ENCODE data around the gene BACH2.
A peak's percentile ranks its signal among the peaks of the same experiment; 100 is the strongest.
"Not testable (repeated sequence)": the region's sequence is repeated elsewhere in the genome, so short reads cannot be mapped to it uniquely, and the experiment has no call there.

The BACH2 gene

DNA sequence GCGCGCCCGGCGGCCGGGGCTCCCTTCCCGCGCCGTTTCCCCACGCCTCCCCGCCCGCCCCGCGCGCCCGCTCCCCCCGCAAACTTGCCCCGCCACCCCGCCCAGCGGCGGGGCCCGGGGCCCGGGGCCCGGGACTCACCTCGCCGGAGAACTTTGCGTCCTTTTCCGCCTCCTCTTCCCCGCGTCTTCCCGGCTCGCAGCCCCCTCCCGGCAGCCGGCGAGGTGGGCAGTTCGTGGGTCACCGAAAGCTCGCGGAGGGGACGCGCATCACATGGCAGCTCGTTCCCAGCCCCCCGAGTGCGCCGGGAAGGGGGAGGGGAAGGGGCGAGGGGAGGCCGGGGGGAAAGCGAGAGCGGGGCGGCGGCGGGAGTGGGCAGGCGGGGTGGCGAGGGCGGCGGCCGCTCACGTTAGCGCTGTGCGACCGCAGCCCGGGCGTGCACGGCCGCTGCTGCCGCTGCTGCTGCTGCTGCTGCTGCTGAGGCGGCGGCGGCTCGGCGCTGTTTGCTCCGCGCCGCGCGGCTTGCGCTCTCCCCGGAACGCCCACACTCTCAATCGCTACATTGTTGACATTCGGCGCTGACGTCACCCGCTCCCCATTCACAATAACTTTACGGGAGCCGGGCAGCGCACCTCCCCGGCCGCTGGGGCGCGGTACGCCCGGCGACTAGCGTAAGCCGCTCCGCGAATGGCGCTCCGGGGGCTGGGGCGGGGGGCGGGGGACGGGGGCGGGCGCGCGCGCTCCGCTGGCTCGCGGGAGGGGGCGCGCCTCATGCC lies at the start of gene BACH2:
BACH2 (minus strand) TSS at position 503 of the 774 bp plus-strand sequence. CDS start 287,999 bp downstream, outside the sequence.
- peak; percentile 94 for DNase-seq

DNA sequence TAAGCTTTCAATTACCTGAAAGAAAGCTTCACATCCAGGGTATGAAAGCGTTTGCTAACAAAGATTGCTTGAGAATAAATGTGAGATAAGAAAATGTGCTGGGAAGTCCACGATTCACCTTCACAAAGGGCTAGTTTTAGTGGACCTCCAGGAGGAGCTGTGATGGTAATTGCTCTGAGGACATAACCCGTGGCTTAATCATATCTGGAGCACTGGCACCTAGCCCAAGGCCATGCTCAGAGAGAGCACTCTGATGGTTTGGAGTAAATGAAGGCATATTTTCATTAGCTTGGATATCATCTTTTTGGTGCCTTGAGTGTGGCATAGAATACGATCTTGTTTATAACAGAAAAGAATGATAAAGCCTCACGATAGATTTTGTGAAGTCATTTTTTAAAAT lies 46.9 kb upstream of the BACH2 start:
- DNase-seq = no peak

DNA sequence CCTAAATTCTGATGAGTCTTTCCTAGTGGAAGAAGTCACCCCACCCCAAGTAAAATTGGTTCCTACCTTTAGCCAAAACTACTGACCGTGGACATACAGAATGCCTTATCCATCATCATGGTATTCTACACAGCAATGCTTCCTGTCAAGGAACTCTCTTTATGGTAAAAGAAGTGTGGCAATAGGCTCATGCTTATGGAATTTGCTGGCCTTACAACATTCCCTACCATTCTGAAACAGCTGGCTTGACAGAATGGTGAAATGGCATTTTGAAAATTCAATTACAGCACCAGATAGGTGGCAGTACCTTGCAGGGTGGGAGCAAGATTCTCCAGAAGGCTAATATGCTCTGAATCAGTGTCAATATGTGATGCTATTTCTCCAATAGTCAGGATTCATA lies 41.8 kb upstream of the BACH2 start:
- DNase-seq = no peak

DNA sequence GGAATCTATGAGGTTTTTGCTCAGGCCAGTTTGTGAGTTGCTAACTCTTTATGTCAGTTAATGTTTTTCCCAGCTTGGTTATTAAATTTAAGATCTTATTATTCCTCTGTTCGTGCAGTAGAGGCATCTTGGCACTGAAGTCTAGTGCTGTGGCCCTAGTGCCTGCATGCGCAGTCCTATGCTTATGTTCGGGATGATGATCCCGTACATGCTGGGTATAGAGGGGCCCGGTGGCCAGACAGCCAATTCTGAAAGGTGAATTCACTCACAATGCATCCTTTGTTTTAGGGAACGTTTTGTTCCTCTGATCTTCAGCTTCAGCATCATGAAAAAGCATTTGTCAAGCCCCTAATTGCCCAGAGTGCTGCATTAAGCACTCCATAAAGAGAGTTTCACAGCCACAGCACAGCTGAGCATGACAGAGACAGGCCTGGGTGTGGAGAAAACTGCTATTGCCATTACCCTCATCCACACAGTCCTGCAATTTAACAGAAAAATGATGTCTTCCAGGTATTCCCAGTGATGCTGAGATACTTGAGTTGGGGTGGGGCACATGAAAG lies 39.8 kb upstream of the BACH2 start:
- no peak for DNase-seq

DNA sequence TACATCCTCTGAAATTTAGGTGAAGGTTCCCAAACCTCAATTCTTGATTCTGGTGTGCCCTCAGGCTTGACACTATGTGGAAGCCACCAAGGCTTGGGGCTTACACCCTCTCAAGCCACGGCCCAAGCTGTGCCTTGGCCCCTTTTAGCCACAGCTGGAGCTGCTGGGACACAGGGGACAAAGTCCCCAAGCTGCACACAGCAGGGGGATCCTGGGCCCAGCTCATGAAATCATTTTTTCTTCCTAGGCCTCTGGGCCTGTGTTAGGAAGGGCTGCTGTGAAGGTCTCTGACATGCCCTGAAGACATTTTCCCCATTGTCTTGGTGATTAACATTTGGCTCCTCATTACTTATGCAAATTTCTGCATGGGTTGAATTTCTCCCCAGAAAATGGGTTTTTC lies 37.3 kb upstream of the BACH2 start:
- DNase-seq = no peak

DNA sequence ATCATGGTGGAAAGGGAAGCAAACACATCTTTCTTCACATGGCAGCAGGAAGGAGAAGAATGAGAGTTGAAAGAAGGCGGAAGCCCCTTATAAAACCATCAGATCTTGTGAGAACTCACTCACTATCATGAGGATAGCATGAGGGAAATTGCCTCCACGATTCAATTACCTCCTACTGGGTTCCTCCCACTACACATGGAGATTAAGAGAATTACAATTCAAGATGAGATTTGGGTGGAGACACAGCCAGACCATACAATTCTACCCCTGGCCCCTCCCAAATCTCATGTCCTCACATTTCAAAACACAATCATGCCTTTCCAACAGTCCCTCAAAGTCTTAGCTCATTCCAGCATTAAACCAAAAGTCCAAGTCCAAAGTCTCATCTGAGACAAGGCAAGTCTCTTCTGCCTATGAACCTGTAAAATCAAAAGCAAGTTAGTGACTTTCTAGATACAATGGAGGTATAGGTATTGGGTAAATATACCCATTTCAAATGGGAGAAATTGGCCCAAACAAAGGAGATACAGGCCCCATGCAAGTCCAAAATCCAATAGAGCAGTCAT lies 36.4 kb upstream of the BACH2 start:
- DNase-seq = not testable (repeated sequence)

DNA sequence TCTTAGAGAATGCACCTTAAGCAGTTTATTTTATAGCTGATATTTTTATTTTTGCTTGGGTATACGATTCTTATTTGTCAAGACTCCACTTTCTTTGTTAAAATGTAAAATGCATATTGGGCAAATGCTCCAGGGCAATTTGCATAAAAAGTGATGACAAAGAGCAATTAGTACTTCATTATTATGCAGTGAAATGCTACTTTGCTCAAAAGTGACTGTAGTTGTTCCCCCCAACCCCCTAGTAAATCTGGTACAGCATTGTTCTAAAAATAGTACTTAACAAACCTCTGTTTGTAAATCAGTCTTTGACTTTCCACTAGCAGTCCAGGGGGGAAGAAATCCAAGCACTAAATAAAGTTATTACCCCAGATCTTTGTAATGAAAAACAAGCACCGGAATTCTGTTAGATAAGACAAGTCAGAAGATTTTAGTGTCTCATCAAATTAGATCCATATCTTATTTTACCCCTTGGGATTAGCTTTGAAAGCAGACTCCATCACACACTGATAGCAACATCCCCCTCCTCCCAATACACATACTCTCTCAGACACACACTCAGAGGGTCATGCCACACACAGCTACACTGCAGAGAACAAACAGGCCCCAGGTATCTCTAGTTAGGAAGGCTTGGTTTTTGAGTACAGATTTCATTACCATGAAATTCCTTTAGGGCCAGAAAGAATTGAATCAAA lies 32.9 kb upstream of the BACH2 start:
- DNase-seq = no peak

DNA sequence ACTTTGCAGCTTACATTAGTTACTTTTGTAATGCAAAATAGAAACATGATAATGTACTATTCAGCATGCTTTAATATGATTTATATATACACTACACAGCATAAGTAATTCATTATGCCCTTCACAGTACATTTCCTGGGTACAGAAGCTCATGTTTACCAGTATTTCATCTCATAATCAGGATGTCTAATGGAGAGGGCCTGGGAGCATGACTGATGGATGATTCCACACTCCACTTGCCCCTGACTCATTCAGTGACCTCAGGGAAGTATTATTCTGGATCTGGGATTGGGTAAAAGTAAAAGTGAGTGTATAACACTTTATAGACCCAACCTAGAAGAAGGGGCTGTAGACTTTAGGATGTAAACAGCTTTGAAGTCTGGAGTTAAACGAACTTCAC lies 31.4 kb upstream of the BACH2 start:
- no peak for DNase-seq

DNA sequence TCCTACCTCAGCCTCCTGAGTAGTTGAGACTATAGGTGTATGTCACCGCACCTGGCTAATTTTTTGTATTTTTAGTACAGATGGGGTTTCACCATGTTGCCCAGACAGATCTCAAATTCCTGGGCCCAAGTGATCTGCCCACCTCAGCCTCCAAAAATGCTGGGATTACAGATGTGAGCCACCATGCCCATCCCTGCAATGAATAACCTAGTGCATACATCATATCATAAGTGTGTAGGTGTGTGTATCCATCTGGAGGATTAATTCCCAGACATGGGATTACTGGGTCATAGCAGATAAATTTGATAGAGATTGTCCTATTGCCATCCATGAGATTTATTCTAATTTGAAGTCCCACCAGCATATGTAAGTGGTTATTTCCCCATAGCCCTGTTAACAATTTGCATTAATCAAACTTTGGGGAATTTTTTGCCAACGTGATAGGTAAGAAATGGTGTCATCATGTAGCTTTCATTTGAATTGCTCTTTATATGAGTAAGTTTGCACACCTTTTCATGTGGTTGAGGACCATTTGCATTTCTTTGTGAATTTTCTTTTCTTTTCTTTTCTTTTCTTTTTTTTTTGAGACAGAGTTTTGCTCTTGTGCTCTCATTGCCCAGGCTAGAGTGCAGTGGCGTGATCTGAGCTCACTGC lies 29.9 kb upstream of the BACH2 start:
- no peak for DNase-seq

DNA sequence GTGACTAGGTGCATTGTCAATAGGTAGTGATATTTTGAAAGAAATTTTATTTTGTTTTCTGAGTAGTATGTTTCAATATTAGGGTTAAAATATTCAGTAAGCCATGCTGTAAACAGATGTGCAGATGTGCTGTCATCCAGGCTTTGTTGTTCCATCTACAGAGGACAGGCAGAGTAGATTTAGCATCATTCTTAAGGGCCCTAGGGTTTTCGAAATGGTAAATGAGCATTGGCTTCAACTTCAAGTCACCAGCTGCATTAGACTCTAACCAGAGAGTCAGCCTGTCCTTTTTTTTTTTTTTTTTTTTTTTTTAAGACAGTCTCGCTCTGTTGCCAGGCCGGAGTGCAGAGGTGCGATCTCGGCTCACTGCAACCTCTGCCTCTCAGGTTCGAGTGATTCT lies 27.1 kb upstream of the BACH2 start:
- no peak for DNase-seq

DNA sequence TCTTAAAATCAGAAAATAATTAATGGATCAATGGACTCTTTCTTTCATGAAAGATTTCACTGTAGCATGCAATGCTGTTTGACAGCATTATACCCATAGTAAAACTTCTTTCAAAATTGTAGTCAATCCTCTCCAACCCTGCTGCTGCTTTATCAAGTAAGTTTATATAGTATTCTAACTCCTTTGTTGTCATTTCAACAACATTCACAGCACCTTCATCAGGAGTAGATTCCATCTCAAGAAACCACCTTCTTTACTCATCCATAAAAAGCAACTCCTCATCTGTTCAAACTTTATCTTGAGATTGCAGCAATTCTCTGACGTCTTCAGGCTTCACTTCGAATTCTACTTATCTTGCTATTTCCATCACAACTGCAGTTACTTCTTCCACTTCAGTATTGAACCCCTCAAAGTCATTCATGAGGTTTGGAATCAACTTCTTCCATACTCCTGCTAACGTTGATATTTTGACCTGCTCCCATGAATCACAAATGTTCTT lies 26.4 kb upstream of the BACH2 start:
- no peak for DNase-seq

DNA sequence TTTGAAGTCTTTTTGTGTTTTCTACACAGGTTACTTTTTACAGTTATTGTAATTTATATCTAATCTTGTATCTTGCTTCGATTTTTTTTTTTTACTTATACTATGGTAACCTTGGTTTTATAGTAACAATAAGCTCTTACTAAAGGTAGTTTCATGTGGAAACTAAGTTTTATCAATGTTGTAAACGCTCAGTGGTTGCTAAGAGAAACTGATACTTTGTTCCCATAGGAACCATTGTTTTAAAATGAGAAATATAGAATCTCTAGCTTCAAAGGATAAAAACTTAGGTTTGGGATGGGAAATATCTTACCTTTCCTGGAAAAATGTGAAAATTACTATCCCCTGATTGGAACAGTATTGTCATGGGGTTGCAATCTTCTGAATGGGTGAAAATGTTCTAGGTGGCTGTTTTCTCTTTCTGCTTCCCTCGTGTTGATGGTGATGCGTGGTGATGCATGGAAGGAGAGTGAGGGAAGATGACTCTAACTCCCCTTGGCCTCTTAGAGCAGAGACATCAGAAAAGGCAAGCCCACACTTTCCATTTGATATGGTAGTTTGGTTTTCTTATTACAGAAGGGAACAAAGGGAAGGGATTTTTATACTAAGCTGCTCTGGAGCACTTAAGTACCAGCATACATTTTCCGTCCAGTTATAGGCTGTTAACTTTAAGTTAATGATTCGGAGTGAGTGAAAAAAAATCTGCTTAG lies 23.5 kb upstream of the BACH2 start:
- no peak for DNase-seq

DNA sequence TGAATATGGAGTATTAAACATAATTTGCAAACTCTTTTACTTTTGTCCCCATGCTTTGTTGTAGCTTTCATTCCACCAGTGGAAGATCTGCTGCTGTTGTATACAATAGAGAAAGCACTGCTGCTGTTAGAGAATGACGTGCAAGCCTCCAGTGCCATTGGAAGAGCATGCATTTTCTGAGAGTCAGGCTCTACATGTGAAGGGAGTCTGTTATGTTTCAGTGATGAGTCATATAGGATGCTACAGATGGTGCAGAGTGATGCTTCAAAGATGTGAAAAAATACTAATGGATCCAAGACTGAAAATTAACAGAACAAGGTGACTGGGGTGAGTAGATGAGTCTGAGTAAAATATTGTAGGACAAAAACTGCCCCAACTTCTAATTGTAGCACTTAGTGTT lies 22.4 kb upstream of the BACH2 start:
- no peak for DNase-seq

DNA sequence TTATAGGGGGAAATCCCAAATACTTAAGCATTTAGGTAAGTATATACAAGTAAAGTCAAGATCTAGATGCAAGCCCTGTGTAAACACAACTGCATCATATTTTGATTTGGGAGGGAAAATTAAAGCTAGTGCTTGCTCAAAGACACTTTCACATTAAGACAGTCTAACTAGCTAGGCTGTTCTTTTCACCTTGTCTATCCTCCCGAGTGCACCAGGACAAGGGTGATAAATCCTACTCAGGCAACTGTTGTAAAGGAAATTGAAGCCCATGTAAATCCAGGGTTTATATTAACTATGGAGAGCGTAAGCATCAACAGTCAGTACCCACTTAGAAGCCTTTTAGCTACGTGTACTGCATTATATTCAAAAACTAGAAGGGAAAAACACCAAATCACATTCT lies 19.3 kb upstream of the BACH2 start:
- no peak for DNase-seq

DNA sequence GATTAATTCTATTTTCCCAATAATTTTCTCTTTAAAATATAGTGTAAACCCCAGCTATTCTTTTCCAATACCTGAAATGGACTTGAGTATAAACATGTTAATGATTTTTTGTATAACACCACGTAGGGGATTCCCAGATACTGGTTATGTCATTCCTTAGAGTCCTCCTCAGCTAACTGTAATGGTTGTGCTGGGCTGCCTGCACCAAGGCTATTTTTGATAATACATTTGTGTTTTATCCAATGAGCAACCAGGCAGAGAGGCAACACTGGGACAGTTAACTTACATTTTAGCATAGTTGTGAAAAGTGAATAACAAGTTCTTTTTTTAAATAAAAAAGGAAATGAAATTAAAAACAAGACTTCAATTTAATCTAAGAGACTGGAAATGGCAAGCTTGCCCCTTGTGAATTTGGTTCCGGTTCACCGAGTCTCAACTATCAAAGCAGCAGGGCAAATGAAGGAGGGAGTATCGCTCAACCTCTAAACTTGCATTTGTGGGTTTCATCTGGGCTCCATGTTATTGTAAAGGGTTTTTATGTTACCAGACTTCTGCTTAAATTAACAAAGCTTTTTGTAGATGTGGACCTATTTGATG lies 18.8 kb upstream of the BACH2 start:
- peak; percentile 52 for DNase-seq

DNA sequence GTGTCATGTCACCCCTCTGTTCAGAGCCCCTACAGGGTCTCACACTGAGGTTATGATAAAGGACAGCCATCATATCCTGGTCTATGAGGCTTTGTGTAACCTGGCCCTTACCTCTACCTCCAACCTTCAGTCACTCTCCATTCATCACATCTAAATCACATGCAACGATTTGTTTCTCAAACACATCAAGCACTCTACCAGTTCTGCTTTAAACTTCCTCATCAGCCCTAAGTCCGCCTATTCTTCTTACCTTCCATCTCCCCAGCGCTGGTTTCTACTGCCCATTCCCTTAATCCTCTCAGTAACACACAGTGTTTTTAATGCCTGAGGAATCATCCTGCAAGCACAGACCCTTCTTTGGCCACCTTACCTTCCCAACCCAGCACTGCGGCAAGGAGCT lies 17.9 kb upstream of the BACH2 start:
- DNase-seq = no peak

DNA sequence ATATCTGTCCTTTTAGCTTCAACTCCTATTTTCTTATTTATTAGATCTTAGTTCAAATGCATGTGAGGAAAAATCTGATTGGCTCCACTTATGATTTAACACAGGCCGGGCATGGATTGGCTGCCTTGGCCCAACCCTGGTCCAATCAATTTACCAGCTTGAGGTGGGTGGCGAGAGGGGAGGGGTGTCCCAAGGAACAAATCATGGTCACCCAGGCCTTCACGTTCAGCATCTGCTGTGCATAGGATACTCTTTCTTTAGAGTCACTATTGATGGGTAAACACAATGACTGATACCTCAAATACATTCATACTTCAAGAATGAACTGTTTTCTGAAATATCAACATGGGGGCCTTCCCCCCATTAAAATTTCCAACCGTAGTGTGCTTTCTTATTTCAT lies 14.9 kb upstream of the BACH2 start:
- DNase-seq = no peak

DNA sequence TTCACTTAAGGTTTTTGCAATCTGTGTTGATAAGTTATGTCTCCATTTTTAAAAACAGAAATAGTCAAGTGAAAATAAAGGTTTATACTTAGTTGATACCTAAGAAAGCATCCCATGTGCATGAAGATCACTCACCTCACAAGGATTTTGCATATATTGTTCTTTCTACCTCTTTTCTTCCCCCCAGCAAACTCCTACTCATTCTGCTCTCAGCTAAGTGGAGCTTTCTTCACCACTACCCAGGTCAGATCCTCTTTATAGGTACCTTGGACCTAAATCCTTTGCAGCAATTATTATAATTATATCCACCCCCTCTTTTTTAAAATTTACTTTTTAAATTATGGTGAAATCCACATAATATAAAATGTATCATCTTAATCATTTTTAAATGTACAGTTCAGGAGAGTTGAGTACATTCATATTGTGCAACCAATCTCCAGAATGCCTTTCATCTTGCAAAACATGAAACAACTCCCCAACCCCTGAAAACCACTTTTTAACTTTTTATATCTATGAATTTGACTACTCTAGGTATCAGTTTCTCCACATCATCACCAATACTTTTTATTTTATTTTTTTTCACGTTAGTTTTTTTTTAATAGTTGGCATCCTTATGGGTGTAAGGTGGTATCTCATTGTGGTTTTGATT lies 9.3 kb upstream of the BACH2 start:
- no peak for DNase-seq

DNA sequence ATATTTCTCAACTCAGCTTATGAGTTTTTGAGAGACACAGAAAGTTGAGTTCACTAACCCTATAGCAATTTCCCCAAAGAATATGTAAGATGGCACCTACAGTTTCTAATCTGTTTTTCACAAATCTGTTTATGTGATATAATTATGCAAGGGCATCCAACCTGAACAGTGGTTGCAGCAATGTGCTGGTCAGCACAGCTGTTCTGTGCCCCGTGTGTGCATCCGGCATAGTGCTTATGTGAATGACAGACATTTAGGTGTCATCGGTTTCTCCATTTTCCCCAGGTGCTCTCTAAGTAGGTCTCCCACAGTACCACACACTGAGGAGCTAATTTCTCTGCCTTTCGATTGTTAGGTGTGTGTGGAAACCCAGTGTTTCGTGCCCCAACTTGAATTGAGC lies 7.7 kb upstream of the BACH2 start:
- DNase-seq = peak; percentile 62

DNA sequence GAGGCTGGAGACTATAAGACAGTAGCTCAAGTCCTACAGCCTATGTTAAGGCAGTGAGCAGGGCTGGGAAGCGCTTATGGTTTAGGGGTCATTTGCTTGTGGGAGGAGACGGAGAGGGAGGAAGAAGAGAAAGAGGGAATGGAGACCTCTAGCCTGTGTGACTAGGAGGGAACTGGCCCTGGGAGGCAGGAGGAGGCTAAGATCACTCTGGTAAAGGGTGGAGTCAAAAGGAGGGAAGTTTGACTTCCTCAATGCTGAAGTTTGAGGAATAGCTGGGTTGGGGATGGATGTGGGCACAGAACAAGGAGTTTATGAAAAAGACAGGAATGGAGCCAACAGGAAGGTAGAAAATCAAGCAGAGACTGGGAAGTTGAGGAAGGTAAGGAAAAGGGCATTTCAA lies 6.4 kb upstream of the BACH2 start:
- DNase-seq = no peak

DNA sequence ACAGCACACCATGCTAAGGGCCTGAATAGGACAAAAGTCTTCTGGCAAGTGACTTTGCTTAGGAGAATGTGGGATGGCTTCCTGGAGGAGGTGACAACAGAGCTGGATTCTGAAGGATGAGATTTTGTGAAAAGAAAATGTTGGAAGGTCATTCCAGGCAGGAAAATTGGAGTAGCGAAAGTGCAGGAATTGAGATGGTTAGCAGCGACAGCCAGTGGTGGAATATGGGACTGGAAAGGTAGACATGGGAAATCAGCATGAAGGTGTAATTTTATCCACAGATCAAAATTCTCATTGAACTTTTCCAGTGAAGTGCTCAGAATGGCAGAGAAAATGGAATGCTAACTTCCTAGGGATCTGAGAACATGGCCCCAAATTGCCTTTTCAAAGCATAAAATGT lies 5.7 kb upstream of the BACH2 start:
- DNase-seq = no peak

DNA sequence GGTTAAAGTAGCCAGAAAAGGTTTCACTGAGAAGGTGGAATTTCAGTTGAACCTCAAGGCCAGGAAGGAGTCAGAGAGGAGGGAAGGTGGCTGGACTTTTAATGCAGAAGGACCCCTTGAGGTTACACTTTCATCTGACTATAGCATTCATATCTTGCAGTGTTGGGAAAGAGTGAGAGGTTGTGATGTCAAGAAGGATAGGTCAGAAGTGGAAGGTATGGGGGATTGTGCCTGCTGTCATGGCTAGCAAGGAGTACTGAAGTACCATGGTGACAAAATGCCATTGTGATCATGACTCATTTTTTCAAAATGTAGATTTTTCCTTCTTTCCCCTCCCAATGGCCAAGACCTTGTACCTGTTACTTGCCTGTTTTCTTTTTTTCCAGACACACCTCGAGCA lies 5.2 kb upstream of the BACH2 start:
- DNase-seq = no peak

Data from CD4-positive, alpha-beta T cell treated with Interleukin-15 for 1 hour (primary cell).